HUES6 (cell line): ENCODE data around the gene PIEZO2.

Experiments
- H3K27ac ChIP-seq: 2 replicates; pipeline ENCODE4 v1.7.0; 2013; ENCODE audit warnings: low read depth, mild to moderate bottlenecking, low read length, inconsistent platforms
- H3K27me3 ChIP-seq: 2 replicates; pipeline ENCODE4 v1.6.1; 2013; ENCODE audit warnings: low read length; ENCODE audit not compliant: control insufficient read depth, insufficient read depth
- H3K36me3 ChIP-seq: 2 replicates; pipeline ENCODE4 v1.6.1; 2013; ENCODE audit warnings: low read length; ENCODE audit not compliant: control insufficient read depth, insufficient read depth
- H3K4me1 ChIP-seq: 2 replicates; pipeline ENCODE4 v1.6.1; 2013; ENCODE audit warnings: low read length; ENCODE audit not compliant: control insufficient read depth, insufficient read depth
- H3K4me3 ChIP-seq: 2 replicates; pipeline ENCODE4 v1.5.1; 2013; ENCODE audit warnings: low read depth, low read length
- H3K9ac ChIP-seq: one replicate; pipeline ENCODE4 v1.6.1; 2013; ENCODE audit warnings: mild to moderate bottlenecking, low read length
- H3K9me3 ChIP-seq: 2 replicates; pipeline ENCODE4 v1.6.1; 2013; ENCODE audit warnings: low read depth, low read length; ENCODE audit not compliant: control insufficient read depth, insufficient read depth

The PIEZO2 gene

GRCh38 chr18:10820681-10821080 is 328.7 kb downstream of the PIEZO2 start:
- Histone ChIP-seq H3K9me3 (peaks cover 3% of the 10 kb centered on the region; the same call in 1 of the 2 replicates), H3K4me3 (no peak overlapping the region), H3K27me3 (no peaks in the 10 kb centered on the region), H3K9ac (no peak overlapping the region), H3K27ac (no peak overlapping the region), H3K36me3 (no peaks in the 10 kb centered on the region), H3K4me1 (peaks cover 5% of the 10 kb centered on the region; the same call in 1 of the 2 replicates)

- Histone ChIP-seq H3K27ac (no peak overlapping the region), H3K36me3 (no peaks in the 10 kb centered on the region), H3K4me3 (no peak overlapping the region), H3K9ac (no peak overlapping the region), H3K4me1 (no peaks in the 10 kb centered on the region), H3K9me3 (no peaks in the 10 kb centered on the region), H3K27me3 (no peaks in the 10 kb centered on the region)
Observed at GRCh38 chr18:10814336-10814735, 335.0 kb downstream of the PIEZO2 start.

GRCh38 chr18:10805587-10806118 is 343.7 kb downstream of the PIEZO2 start:
- Histone ChIP-seq H3K9ac (no peak overlapping the region), H3K27me3 (no peaks in the 10 kb centered on the region), H3K4me3 (no peak overlapping the region), H3K36me3 (no peaks in the 10 kb centered on the region), H3K9me3 (no peaks in the 10 kb centered on the region), H3K4me1 (no peaks in the 10 kb centered on the region), H3K27ac (no peak overlapping the region)

- Histone ChIP-seq H3K4me1 (peaks cover 5% of the 10 kb centered on the region), H3K36me3 (no peaks in the 10 kb centered on the region), H3K27ac (no peak overlapping the region), H3K27me3 (no peaks in the 10 kb centered on the region), H3K9ac (no peak overlapping the region), H3K4me3 (no peak overlapping the region), H3K9me3 (no peaks in the 10 kb centered on the region)
Observed at GRCh38 chr18:10804126-10804525, 345.2 kb downstream of the PIEZO2 start.

GRCh38 chr18:10798727-10799550 is 350.4 kb downstream of the PIEZO2 start:
- Histone ChIP-seq H3K9ac (no peak overlapping the region), H3K4me1 (peaks cover 17% of the 10 kb centered on the region), H3K27me3 (no peaks in the 10 kb centered on the region), H3K36me3 (no peaks in the 10 kb centered on the region), H3K9me3 (no peaks in the 10 kb centered on the region), H3K27ac (no peak overlapping the region), H3K4me3 (no peak overlapping the region)

GRCh38 chr18:10797896-10798295 is 351.5 kb downstream of the PIEZO2 start:
- peaks cover 17% of the 10 kb centered on the region for H3K4me1 ChIP-seq
- H3K27ac ChIP-seq: no peak overlapping the region
- no peak overlapping the region for H3K4me3 ChIP-seq
- H3K9me3 ChIP-seq: no peaks in the 10 kb centered on the region
- no peaks in the 10 kb centered on the region for H3K36me3 ChIP-seq
- no peak overlapping the region for H3K9ac ChIP-seq
- no peaks in the 10 kb centered on the region for H3K27me3 ChIP-seq

- no peaks in the 10 kb centered on the region for H3K36me3 ChIP-seq
- no peak overlapping the region for H3K27ac ChIP-seq
- H3K4me3 ChIP-seq: no peak overlapping the region
- H3K9ac ChIP-seq: no peak overlapping the region
- H3K9me3 ChIP-seq: no peaks in the 10 kb centered on the region
- peaks cover 17% of the 10 kb centered on the region for H3K4me1 ChIP-seq
- no peaks in the 10 kb centered on the region for H3K27me3 ChIP-seq
Observed at GRCh38 chr18:10794771-10795170, 354.6 kb downstream of the PIEZO2 start.

- no peaks in the 10 kb centered on the region for H3K9me3 ChIP-seq
- H3K4me3 ChIP-seq: no peak overlapping the region
- H3K9ac ChIP-seq: no peak overlapping the region
- no peaks in the 10 kb centered on the region for H3K27me3 ChIP-seq
- peaks cover 9% of the 10 kb centered on the region for H3K4me1 ChIP-seq
- H3K27ac ChIP-seq: no peak overlapping the region
- no peaks in the 10 kb centered on the region for H3K36me3 ChIP-seq
Observed at GRCh38 chr18:10793730-10794370, 355.5 kb downstream of the PIEZO2 start.

- no peaks in the 10 kb centered on the region for H3K27me3 ChIP-seq
- H3K4me3 ChIP-seq: no peak overlapping the region
Observed at GRCh38 chr18:10792181-10792580, 357.2 kb downstream of the PIEZO2 start.

GRCh38 chr18:10791169-10791831 is 358.1 kb downstream of the PIEZO2 start:
- Histone ChIP-seq H3K9me3 (no peaks in the 10 kb centered on the region), H3K9ac (no peak overlapping the region), H3K4me1 (no peaks in the 10 kb centered on the region), H3K4me3 (no peak overlapping the region), H3K27ac (no peak overlapping the region), H3K36me3 (no peaks in the 10 kb centered on the region), H3K27me3 (no peaks in the 10 kb centered on the region)

More at GRCh38 chr18:10792181-10792580, 357.2 kb downstream of the PIEZO2 start:
- Histone ChIP-seq H3K4me1 (no peaks in the 10 kb centered on the region), H3K9me3 (no peaks in the 10 kb centered on the region), H3K27ac (no peak overlapping the region), H3K36me3 (no peaks in the 10 kb centered on the region), H3K9ac (no peak overlapping the region)

- H3K36me3 ChIP-seq: no peaks in the 10 kb centered on the region
- H3K9me3 ChIP-seq: no peaks in the 10 kb centered on the region
- H3K27ac ChIP-seq: no peak overlapping the region
- no peak overlapping the region for H3K9ac ChIP-seq
- no peaks in the 10 kb centered on the region for H3K27me3 ChIP-seq
- no peak overlapping the region for H3K4me3 ChIP-seq
- H3K4me1 ChIP-seq: no peaks in the 10 kb centered on the region
Observed at GRCh38 chr18:10789180-10789579, 360.2 kb downstream of the PIEZO2 start.
